Mammary epithelial cell (primary cell): ENCODE data around the gene GAA.

Experiments used
- CTCF ChIP-seq, 2 donors: IDR thresholded peaks in 1 of 2; conservative IDR thresholded peaks in 1 of 2; 2 replicates each; pipeline ENCODE4 v1.5.1; 2011 to 2012; ENCODE audit warnings: inconsistent platforms in 2 of 2, low read length in 2 of 2, mild to moderate bottlenecking in 2 of 2, control low read depth in 1 of 2, low read depth in 1 of 2; ENCODE audit not compliant: insufficient read depth in 1 of 2; ENCODE audit errors: extremely low read depth in 1 of 2
- EZH2 ChIP-seq: IDR thresholded peaks from 2 replicates; pipeline ENCODE4 v1.6.1; 2012; ENCODE audit warnings: low read length, inconsistent platforms, borderline replicate concordance

DNA sequence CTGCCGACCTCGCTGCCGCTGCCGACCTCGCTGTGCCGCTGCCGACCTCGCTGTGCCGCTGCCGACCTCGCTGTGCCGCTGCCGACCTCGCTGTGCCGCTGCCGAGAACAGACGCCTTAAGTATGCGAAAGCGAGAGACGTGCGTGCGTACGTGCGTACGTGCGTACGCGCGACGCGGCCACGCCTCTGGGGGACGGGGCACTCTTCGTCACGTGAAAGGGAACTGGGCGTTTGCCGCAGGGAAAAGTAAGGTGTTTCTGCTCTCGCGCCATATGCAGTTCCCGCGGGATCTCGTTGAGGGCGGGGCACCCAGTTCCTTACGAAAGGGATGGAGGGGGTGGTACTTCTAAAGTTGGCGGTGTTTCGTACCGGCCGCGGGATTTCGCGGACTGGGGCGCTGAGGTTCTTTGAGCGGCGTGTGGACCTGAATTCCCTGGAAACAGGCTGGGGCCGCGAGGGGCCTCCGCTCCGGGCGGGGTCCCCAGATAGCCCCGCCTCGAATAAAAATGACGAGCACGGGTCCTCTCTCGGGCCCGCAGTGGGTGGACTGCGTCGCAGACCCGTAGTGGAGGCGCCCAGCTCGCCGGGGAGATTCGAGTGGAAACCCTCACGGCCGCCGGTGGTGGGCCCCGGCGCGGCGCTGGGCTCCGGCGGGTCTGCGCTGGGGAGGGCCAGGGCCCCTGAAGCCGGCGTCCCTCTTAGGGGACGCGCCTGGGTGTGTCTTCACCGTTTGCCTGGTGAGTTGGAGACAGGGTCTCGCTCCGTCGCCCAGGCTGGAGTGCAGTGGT is 45.8 kb downstream of the GAA start, which contains the start of gene EIF4A3:
- peak in 1 of 2 donors; percentile 6 for TF ChIP-seq CTCF (conservative IDR thresholded peaks at IDR 0.05 in 1 of 2, IDR thresholded peaks at IDR 0.05 in 1 of 2; ENCODE audit: extremely low read depth in 1 of 2, insufficient read depth in 1 of 2, low read depth in 1 of 2, low read length in 2 of 2)
- no peak for TF ChIP-seq EZH2
